ENCODE results near the gene RITA1. TPM values are rescaled to one million over a fixed set of nuclear protein-coding genes. Genes with fewer than 3 reads are reported as not detected.

Gene RITA1
- total and polyA plus RNA-seq, 2 of the 4 experiments (the other 2 are of a cell fraction) = 14.2 to 14.7 TPM

DNA sequence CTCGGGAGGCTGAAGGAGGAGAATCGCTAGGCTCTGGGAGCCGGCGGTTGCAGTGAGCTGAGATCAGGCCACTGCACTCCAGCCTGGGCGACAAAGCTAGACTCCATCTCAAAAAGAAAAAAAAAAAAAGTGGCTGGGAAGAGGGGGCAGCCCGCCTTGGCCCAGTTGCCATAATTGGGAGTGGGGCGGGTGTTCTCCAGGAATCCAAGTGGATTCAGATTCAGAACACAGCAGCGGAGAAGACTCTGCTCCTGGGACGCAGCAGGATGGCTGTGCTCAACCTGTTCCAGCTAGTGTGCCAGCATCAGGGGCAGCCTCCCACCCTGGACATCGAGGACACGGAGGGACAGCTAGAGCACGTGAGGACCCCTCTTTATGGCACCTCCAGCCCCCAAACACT, 30.5 kb upstream of the RITA1 start:
- no peak overlapping the region for H2AK9ac ChIP-seq (replicated peaks; ENCODE audit: low read depth, low read length, poor library complexity)
- H3K36me3 ChIP-seq (ENCODE audit: control insufficient read depth, insufficient read depth, low read length) = peaks cover 15% of the 10 kb centered on the region
- ChIA-PET CTCF (interaction anchor here (1.2 kb wide), 1 partner anchor 18 kb away, joined by 3 read pairs; no protein-coding TSS in a partner anchor), POLR2A (ENCODE audit: unreplicated experiment) (no interaction called here)
- H2AK5ac ChIP-seq (ENCODE audit: low read depth, low read length) = no peak overlapping the region
- no peak overlapping the region for H2AFZ ChIP-seq (replicated peaks; ENCODE audit: low read length, poor library complexity)
- H3K4me2 ChIP-seq (ENCODE audit: low read depth, low read length) = no peak overlapping the region
- H2BK20ac ChIP-seq (ENCODE audit: low read depth, low read length) = no peak overlapping the region
- no peak overlapping the region for H3K27ac ChIP-seq (ENCODE audit: insufficient read depth, low read length)
- H3K14ac ChIP-seq (replicated peaks; ENCODE audit: low read depth, low read length) = no peak overlapping the region
- no peak overlapping the region for H4K91ac ChIP-seq (ENCODE audit: insufficient read depth, low read depth, low read length)
- TF ChIP-seq MAFK (IDR thresholded peaks at IDR 0.05; ENCODE audit: low read depth, low read length) = no peak
- no peak for TF ChIP-seq SMC3 (IDR thresholded peaks at IDR 0.05; ENCODE audit: low read depth, low read length)
- TF ChIP-seq POLR2A (IDR thresholded peaks at IDR 0.05; ENCODE audit: low read depth, low read length) = no peak
- TF ChIP-seq, protein P1, sequence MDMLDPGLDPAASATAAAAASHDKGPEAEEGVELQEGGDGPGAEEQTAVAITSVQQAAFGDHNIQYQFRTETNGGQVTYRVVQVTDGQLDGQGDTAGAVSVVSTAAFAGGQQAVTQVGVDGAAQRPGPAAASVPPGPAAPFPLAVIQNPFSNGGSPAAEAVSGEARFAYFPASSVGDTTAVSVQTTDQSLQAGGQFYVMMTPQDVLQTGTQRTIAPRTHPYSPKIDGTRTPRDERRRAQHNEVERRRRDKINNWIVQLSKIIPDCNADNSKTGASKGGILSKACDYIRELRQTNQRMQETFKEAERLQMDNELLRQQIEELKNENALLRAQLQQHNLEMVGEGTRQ (IDR thresholded peaks at IDR 0.05; ENCODE audit: low read depth, low read length) = no peak
- TF ChIP-seq, protein P2, sequence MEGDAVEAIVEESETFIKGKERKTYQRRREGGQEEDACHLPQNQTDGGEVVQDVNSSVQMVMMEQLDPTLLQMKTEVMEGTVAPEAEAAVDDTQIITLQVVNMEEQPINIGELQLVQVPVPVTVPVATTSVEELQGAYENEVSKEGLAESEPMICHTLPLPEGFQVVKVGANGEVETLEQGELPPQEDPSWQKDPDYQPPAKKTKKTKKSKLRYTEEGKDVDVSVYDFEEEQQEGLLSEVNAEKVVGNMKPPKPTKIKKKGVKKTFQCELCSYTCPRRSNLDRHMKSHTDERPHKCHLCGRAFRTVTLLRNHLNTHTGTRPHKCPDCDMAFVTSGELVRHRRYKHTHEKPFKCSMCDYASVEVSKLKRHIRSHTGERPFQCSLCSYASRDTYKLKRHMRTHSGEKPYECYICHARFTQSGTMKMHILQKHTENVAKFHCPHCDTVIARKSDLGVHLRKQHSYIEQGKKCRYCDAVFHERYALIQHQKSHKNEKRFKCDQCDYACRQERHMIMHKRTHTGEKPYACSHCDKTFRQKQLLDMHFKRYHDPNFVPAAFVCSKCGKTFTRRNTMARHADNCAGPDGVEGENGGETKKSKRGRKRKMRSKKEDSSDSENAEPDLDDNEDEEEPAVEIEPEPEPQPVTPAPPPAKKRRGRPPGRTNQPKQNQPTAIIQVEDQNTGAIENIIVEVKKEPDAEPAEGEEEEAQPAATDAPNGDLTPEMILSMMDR (conservative IDR thresholded peaks at IDR 0.05; ENCODE audit: low read depth, low read length) = no peak
- TF ChIP-seq NFE2L2 (IDR thresholded peaks at IDR 0.05; ENCODE audit: low read depth, low read length) = no peak
- no peak for TF ChIP-seq CHD1 (IDR thresholded peaks at IDR 0.05; ENCODE audit: low read depth, low read length)
- no peak for TF ChIP-seq RAD21 (IDR thresholded peaks at IDR 0.05; ENCODE audit: low read length)
- TF ChIP-seq BHLHE40 (IDR thresholded peaks at IDR 0.05; ENCODE audit: low read depth, low read length) = no peak
- no peak for TF ChIP-seq RCOR1 (IDR thresholded peaks at IDR 0.05; ENCODE audit: insufficient replicate concordance, low read length)
- no peak for TF ChIP-seq CEBPB (IDR thresholded peaks at IDR 0.05; ENCODE audit: low read depth, low read length)
- TF ChIP-seq FOS (IDR thresholded peaks at IDR 0.05; ENCODE audit: low read depth, low read length) = no peak
- no peak for TF ChIP-seq MAZ (IDR thresholded peaks at IDR 0.05; ENCODE audit: borderline replicate concordance, low read depth, low read length)
- TF ChIP-seq, protein P3, sequence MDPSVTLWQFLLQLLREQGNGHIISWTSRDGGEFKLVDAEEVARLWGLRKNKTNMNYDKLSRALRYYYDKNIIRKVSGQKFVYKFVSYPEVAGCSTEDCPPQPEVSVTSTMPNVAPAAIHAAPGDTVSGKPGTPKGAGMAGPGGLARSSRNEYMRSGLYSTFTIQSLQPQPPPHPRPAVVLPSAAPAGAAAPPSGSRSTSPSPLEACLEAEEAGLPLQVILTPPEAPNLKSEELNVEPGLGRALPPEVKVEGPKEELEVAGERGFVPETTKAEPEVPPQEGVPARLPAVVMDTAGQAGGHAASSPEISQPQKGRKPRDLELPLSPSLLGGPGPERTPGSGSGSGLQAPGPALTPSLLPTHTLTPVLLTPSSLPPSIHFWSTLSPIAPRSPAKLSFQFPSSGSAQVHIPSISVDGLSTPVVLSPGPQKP (IDR thresholded peaks at IDR 0.05; ENCODE audit: borderline replicate concordance, low read depth, low read length) = no peak
- TF ChIP-seq MXI1 (IDR thresholded peaks at IDR 0.05; ENCODE audit: borderline replicate concordance, low read depth, low read length) = no peak
- TF ChIP-seq RFX5 (IDR thresholded peaks at IDR 0.05; ENCODE audit: low read depth, low read length) = no peak
- no peak overlapping the region for H2BK5ac ChIP-seq (ENCODE audit: low read depth, low read length, poor library complexity, severe bottlenecking)
- no TSS peak for BruUV-seq (replicated peaks)
- in situ Hi-C loops (cut with MboI; ENCODE audit: low sequenced_read_pairs) (no loop called here), intact Hi-C loops (cut with micrococcal nuclease) (no loop called here), dilution Hi-C loops (cut with HindIII; ENCODE audit: low sequenced_read_pairs, unreplicated experiment) (no loop called here)
- no peak overlapping the region for H4K5ac ChIP-seq (ENCODE audit: low read depth, low read length)
- H4K20me1 ChIP-seq (ENCODE audit: insufficient read depth, low read length) = no peaks in the 10 kb centered on the region
- no peak overlapping the region for H3K9ac ChIP-seq (ENCODE audit: low read depth, low read length)
- 74% methylated on average over 4 of the region's 12 CpGs; no CpG with 5 or more reads in 1 of the 2 experiments for WGBS, 2 experiments (ENCODE audit: extremely low coverage in 2 of 2, insufficient read length in 1 of 2)
- no peak for DNase-seq
- no peak for ATAC-seq (ENCODE audit: low read depth)
- no peaks in the 10 kb centered on the region for H3K79me1 ChIP-seq (ENCODE audit: low read depth in 1 of 2, low read length in 2 of 2)
- no peak overlapping the region for H2BK15ac ChIP-seq (ENCODE audit: low read depth, low read length)
- H3K56ac ChIP-seq (ENCODE audit: extremely low read depth, insufficient read depth, low read length) = no peak overlapping the region
- no peak overlapping the region for H3K18ac ChIP-seq (ENCODE audit: low read depth, low read length)
- no peak overlapping the region for H3K4ac ChIP-seq (ENCODE audit: low read depth, low read length)
- no peaks in the 10 kb centered on the region for H3K9me1 ChIP-seq (ENCODE audit: insufficient read depth, low read length)
- no peak overlapping the region for H2BK120ac ChIP-seq (ENCODE audit: low read depth, low read length)
- H3K27me3 ChIP-seq (ENCODE audit: control insufficient read depth, insufficient read depth, low read length) = peaks cover 42% of the 10 kb centered on the region
- no peak overlapping the region for H3K23ac ChIP-seq (ENCODE audit: low read depth, low read length)
- H4K8ac ChIP-seq (ENCODE audit: low read depth in 2 of 2, low read length in 2 of 2) = no peak overlapping the region
- H3K4me1 ChIP-seq (ENCODE audit: control insufficient read depth, insufficient read depth, low read length) = no peaks in the 10 kb centered on the region
- no peak overlapping the region for H3K4me3 ChIP-seq (ENCODE audit: insufficient read depth, low read depth, low read length)
- H3K9me3 ChIP-seq (ENCODE audit: control insufficient read depth, insufficient read depth, low read length) = no peaks in the 10 kb centered on the region

All from IMR-90 (cell line).